HG02678 (cell line): ENCODE results near the gene UBE2J2.

ENCODE experiments used
- ATAC-seq: cut with Tn5 transposase; IDR thresholded peaks from one replicate; pipeline ENCODE4 v1.9.1; 2021; ENCODE audit warnings: mild to moderate bottlenecking, moderate library complexity; ENCODE audit not compliant: unreplicated experiment

Gene UBE2J2

DNA sequence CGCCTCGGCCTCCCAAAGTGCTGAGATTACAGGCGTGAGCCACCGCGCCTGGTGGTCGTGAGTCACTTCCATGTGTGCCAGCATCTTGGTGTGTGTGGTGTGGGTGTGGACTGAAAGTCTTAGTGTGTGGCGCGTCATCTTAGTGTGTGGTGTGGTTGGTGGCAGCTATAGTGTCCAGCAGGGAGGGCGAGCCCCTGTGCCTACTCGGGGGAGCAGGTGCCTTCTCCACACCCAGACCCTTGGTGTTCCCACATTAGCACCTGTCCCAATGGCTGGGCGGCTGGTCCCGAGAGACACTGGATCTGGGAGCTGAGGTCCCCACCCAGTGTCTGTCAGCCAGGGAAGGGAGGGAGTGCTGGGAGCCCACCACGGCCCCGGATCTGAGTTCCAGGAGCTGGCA is 9.3 kb upstream of the UBE2J2 start:
- no peak for ATAC-seq

DNA sequence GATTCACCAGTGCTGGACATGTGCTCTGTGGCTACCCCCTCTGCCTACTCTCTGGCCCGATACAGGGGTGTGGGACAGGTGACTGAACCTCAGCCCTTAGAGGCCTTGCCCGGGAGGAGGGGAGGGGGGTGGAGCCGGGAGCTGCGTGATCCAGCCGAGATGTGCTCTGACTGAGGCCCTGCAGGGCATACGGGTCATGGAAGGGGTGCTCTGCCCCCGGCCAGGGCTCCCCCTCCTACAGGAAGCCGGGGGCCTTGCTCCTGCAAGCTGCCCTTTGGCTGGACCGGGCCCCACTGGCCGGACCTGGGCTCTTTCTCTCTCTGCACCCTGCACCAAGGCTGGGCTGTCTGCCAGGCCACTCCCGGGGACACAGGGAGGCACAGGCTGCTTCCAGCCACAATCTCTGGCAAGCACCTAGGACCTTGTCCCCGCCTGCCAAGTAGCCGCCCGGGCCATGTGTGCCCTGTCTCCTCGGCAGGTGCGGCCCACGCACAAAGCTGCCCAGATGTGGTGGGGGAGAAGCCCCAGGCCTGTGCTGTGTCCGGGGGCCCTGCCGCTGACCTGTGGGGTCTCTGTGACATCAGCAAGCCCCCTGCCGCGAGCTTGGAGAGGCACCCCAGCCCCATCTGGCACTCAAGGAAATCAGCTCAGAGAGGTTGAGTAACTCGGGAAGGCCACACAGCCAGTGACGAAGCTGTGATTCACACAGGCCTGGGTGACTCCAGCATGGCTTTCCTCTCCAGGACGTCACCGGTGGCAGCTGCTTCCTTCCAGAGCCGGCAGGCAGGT is 8.1 kb upstream of the UBE2J2 start:
- ATAC-seq = no peak

DNA sequence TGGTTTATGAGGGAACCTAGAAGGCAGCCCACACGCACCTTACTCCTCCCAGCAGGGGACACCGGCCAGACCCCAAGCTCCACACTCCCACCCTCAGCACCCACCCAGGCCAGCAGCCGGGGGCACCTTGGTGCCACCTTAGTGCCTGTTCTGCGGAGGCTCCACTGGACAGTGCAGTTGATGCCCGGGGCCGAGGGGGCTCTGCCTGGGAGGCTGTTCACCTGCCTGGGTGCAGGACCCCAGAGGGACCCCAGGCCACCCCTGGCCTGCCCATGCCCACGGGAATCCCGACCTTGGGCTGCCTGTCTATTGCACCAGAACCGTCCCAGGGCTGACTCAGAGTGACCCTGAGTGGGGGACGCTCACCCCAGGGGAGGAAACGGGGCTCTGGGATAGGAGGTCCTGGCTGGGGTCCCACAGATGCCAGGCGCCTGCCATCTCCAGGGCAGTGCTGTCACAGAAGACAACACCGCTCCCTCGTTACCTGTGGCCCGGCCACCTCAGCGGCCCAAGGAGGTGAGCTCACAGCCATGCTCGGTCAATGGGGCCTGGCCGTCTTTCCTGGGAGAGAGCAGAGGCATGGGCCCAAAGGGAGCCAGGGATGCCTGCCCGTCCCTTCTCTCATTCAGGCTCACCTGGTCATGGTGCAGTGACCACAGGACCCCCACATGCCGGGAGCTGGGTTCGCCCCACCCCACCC is 7.3 kb upstream of the UBE2J2 start:
- ATAC-seq = no peak

DNA sequence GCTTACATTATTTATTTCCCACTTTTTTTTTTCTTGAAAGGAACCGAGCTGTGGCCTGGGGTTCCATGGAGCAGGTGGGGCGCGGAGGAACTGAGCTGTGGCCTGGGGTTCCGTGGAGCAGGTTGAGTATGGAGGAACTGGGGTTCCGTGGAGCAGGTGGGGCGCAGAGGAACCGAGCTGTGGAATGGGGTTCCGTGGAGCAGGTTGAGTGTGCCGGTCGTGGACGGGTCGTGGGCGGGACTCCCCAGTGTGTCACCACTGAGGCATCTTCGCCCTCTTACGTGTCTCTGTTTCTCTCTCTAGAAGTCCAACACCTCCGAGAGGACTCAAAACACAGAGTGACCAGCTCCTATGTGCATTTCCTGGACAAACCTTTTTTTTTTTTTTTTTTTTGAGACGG is 5.4 kb upstream of the UBE2J2 start:
- ATAC-seq = no peak

DNA sequence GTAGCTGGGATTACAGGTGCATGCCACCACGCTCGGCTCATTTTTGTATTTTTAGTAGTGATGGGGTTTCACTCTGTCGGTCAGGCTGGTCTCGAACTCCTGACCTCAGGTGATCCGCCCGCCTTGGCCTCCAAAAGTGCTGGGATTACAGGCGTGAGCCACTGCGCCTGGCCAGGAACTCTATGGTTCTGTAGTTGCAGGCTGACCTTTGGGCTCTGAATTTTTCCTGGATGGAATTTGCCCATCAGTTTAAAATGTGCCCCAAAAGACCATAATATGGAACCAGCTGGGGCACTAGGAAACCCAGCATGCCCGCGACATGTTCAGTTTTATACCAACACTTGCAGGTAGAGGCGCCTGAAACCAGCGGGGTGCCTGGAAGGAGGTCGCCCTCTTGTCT is 5.0 kb upstream of the UBE2J2 start:
- ATAC-seq = no peak

DNA sequence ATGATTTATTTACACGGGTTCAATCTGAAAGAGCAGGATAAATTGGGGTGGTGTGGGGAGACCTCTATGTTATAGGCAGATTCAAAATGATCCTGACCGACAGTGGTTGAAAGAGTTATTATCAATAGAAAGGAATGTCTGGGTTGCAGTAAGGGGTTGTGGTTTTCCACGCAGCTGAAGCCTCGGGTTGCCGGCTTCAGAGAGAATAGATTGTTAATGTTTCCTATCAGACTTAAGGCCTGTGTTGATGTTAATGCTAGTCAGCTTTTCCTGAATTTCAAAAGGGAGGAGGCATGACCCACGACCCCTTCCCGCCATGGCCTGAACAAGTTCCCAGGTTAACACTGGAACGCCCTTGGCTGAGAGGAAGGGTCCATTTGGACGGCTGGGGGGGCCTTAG is 2.2 kb upstream of the UBE2J2 start:
- no peak for ATAC-seq

DNA sequence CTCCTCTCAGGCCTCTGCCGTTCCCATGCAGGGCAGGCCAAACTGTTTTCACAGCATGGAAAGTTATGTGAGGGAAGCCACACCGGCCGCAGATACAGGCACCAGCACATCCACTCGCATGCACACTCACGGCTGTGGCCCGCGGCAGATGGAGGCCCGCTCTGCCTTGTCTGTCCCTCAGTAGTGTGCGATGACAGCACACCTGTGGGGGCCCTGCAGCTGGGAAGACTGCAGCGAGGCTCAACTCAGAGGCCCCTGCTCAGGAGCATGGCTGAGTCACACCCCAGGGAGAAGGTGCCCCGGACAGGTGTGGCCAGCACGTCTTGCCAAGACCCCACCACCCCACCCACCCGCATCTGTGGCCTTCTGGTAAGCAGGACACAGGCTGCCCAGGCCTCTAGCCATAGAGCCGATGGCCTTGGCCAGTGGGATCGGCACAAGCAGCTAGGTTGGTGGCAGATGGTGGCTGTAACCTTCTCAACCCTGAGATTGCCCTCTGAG is 1.3 kb upstream of the UBE2J2 start:
- ATAC-seq = no peak

DNA sequence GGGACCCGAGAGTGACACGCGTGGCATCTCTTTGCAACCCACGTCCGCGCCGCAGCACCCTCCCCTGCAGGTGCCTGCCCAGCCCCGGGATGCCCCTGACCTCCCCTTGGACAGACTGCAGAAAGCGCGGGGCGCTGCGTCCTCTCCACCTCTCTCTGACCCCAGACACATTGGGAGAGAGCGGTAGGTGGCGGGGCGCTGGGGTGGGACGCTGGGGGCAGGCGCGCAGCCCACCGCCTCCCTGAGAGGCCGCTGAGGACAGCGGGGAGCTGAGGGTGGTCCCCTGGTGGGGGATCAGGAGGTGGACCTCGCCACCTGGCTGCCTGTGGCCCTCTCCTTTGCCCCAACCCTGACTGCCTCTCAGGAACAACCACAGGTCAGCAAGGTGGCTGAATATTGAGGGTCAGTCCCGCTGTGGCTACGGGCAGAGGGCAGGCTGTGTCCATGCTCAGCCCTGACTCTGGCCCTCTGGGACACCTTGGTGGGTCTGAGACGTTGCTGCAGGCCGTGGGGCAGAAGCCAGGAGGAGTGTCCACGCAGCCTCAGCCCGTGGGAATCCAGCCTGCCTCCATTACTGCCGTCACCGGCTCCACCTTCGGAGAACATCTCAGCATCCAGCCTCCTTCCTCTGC is 761 bp upstream of the UBE2J2 start:
- no peak for ATAC-seq

DNA sequence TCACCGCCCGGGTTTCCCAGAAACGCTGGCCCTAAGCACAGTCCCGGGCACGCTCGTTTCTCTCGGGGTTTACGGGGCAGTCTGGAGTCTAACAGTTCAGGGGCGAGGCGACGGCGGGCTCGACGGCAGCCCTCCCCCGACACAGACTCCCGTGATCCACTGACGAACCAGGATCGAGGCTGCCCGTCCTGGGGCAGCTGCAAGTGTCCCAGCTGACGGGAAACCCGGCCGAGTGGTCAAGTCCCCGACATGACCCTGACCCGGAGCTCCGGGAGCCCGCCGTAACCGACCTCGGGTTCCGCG is 494 bp downstream of the UBE2J2 start:
- ATAC-seq = peak; percentile 16

DNA sequence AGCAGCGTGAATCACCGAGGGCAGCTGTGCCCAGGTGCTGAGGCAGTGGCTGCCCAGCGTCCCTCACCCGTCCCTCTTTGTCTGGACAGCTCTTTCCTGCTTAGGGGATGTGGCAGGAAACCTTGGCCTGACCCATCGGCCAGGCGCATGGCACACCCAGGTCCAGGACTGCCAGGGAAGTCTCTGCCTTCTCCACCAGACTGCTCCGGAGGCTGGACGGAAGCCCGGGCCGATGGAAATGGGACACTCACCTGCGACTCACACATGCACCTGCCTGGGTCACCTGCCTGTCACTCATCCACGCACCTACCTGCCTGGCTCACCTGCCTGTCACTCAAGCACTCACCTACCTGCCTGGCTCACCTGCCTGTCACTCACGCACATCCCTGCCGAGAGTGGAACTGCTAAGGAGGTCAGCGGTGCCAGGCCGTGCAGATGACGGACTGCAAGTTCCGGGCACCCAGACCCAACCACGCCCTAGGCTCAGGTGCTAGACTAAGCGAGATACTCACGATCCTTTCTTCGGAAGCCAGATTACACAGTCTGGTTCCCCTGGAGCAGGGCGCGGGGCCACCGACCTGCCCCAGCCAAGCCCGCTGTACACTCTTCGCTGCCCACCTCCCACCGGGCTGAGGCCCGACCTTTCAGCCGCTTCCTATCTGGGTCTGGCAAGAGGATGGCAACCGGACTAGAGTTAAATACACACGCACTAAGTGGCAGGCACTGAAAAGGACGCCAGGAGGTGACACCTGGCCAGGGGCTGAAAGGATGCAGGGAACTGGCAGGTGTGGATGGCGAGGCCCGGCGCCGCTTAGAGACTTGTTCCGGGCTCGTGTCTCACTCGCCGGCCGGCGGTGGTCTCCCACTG is 1.1 kb downstream of the UBE2J2 start:
- ATAC-seq = no peak

DNA sequence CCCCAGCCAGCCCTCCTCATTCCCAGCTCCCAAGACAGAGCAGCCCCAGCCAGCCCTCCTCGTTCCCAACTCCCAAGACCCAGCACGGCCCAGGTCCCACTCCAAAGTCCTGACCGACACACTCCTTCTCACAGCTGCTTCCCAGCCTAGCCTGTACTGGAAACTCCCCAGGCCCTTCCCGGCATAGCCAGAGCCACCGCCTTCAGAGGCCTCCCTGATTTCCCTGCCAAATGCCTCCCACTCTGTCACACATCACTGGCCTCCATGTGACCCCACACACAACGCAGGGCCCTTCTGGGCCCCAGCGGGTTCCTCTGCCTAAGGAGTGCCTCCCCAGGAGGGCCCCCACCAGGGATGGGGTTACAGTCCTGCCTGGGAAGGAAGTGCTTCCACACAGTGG is 2.8 kb downstream of the UBE2J2 start:
- no peak for ATAC-seq

DNA sequence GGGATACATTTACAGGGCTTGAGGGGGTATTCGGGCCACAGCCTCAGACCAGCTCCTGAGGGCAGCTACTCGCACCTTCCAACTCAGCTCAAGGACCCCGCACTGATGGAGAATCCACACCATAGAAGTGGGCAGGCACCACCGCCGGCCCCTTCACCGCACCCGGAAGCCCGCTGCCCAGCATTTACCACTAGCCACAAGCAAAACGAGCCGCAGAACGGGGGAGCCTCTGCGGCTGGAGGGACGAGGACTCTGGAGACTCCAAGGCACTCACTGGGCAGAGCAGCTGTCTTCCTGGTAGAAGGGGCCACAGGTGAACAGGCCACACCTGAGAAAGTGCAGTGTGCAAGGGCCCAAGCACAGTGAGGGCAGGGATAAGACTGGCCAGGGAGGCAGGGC is 5.4 kb downstream of the UBE2J2 start:
- ATAC-seq = no peak

DNA sequence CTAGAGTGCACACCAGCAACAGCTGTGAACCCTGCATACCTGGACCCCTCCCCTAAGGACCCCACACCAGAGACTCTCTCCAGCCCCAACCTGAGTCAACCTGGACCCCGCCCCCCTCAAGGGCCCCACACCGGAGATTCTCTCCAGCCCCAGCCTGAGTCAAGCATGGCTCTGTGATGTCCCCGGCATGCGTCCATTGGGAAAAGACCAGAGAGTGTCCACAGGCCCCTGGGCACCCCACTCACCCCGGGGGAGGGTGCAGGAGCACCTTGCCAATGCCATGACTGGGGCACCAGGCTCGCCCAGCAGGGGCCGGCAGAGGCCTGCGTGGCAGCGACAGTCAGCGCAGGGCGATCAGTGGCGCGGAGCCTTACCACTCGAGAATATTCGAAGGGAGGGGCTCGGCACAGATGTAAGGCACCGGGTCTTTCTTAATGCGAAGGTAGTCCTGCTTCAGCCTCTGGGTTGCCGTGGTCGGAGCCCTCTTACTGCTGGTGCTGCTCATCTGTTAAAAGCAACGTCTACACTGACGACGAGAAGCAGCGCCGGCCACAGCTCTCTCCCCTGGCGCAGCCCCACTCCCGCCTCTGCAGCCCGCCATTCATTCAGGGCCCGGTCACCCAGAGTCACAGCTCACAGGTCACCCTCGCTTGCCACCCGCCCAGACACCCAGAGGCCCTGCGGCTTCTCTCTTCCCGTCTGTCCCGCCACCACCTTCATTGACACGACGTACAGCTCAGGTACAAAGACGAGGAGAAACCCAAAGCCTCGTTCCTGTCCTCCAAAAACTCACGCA is 6.0 kb downstream of the UBE2J2 start:
- no peak for ATAC-seq

DNA sequence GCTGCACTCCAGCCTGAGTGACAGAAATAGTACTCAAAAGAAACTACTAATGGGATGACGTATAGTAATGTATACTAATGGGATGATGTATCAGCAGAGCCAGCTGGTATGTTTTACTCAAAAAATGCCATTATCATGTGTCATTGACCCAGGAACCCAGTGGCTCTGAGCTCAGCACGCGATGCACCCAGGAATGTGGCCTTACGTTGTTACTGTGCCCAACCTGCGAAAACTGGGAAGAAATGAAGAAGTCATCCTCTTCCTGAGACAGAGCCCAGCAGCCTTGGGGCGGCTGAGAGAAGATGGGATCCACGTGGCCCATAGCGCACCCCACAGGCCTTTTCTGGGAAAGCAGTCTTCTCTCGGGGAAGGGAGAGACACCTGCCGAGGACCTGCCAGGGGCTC is 8.8 kb downstream of the UBE2J2 start:
- no peak for ATAC-seq

DNA sequence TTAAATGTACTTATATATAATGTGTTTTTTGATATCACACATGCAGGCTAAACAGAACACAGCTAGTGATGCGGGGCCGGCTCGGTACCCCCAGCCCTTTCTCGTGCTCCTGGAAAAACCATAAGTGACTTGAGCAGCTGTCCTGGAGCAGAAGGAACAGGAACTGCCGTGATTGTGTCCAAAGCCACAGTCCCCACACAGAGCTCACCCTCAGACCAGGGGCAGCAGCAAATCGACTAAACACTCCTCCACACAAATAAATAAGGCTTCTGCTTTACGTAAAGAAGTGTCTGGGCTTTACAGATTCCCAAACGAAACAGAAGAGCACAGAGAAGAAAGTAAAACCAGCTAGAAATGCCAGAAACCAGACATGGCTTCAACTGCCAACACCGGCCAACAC is 9.6 kb downstream of the UBE2J2 start:
- no peak for ATAC-seq

DNA sequence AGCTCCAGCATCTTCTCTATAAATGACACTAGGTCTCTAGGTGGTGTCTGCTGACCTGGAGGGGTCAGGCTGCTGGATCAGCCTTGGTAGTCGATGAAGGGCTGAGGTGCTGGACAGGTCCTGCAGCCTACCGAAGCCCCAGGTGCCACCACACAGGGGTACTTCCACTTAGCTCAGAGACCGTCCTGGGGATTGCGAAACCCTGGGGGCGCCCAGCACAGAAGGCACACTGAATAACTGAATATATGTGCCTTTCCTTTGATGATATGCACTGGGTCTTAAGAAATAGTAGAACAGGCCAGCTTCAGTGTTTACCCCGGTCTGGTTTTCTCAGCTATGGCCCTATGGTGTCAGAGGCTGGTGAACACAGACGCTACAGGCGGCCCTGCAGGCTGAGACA is 10.9 kb downstream of the UBE2J2 start:
- ATAC-seq = no peak

DNA sequence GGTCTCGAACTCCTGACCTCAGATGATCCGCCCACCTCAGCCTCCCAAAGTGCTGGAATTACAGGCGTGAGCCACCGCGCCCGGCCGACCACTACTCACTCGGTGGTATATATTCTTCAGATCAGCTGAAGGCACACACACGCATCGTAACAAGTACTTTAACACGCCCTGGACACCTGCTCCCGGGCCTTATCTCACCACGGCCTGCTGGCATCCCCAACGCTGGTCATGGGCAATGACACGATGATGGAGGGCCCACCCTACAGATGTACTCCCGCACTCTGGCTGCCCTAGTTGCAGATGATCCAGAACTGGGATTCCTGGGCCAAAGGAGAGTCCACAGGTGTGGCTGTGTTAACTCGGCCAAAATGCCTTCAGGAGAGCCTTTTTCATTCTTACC is 11.6 kb downstream of the UBE2J2 start:
- no peak for ATAC-seq

DNA sequence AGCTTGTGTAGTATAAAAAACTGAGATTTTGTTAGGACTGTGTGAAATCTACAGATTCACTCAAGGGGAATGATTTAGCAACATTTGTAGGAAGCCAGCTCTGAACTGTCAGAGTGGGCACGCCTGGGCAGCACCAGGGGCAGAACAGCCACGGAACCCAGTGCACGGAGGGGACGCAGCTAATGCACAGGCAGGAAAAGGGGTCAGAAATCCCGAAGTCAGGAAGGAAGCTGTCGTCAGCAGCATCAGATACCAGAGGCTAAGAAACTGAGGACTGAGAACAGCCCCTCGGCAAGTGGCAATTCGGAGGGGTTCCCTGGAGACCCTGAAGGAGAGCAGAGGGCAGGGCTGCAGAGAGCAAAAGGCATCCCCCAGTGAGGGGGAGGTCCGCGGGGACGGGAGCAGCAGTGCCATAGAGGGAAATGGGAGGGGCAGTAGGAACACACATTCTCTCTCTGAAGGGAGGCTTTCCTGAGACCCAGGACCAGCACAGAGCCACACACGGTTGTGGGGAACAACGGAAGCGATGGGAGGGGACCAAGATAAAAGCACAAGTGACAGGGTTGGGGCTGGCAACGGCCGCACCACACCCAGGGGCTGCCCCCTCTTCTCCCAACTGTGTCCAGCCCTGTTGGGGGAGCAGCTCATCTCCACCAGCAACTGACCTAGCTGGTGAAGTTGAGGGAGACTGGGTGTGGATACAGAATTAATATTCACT is 12.7 kb downstream of the UBE2J2 start:
- ATAC-seq = no peak

DNA sequence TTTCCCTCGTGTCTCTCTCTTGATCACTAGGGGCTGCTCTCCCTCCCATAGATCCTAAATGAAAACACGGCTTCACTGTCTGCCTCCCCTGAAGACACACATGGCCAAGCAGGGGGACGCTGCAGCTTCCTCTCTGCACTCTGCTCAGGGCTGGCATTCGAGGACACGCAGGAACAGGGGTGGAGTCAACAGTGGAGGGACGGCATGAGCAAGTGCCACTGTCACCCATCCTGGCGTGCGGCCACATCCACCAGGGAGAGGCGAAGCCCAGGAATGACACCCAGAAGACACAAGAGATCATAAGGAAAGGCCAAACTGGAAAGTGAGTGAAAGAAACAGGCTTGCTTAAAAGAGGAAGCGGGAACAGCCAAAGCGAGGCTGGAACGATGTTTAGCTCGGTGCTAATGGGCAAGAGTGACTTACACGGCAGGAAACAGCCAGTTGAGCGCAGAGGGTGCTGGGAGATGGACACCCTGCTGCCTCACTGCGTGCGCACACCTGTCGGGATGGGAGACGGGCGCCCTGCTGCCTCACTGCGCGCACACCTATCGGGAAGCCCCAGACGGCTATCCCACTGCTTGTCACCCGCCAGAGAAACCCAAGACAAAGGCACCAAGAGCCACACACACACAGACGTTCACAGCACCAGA is 13.6 kb downstream of the UBE2J2 start:
- ATAC-seq = no peak
